KMS-11 (cell line): ENCODE results near the gene TPBGL.

Source experiments
- H2AFZ ChIP-seq: fragments of 200-600 bp; sonication (generic); 2 replicates; pipeline ENCODE4 v1.6.1; 2016; ENCODE audit warnings: antibody characterized with exemption, mixed run types, low read depth
- H3K27ac ChIP-seq: fragments of 200-600 bp; sonication (generic); 2 replicates; pipeline ENCODE4 v1.6.1; 2016; ENCODE audit warnings: mild to moderate bottlenecking, mixed run types
- H3K27me3 ChIP-seq: fragments of 200-600 bp; sonication (generic); 2 replicates; pipeline ENCODE4 v1.6.1; 2017; ENCODE audit warnings: mild to moderate bottlenecking, low read depth, mixed run types, moderate library complexity; ENCODE audit not compliant: insufficient read depth
- H3K36me3 ChIP-seq: fragments of 200-600 bp; sonication (generic); 2 replicates; pipeline ENCODE4 v1.6.1; 2017; ENCODE audit warnings: mild to moderate bottlenecking, mixed run types; ENCODE audit not compliant: insufficient read depth
- H3K4me1 ChIP-seq: fragments of 200-600 bp; sonication (generic); 2 replicates; pipeline ENCODE4 v1.6.1; 2016; ENCODE audit warnings: mild to moderate bottlenecking, low read depth, mixed run types; ENCODE audit not compliant: poor library complexity, severe bottlenecking
- H3K4me2 ChIP-seq: fragments of 200-600 bp; sonication (generic); 2 replicates; pipeline ENCODE4 v1.7.0; 2016; ENCODE audit warnings: mild to moderate bottlenecking, mixed run types
- H3K4me3 ChIP-seq: fragments of 200-600 bp; sonication (generic); IDR thresholded peaks from 2 replicates; pipeline ENCODE4 v1.6.1; 2017; ENCODE audit warnings: low read depth, low read length, mixed read lengths; ENCODE audit not compliant: insufficient read depth
- H3K79me2 ChIP-seq: fragments of 200-600 bp; sonication (generic); 2 replicates; pipeline ENCODE4 v1.6.1; 2016; ENCODE audit warnings: low read depth, mixed run types; ENCODE audit not compliant: insufficient read depth
- H3K9ac ChIP-seq: fragments of 200-600 bp; sonication (generic); 2 replicates; pipeline ENCODE4 v1.6.1; 2016; ENCODE audit warnings: mild to moderate bottlenecking, mixed run types
- H4K20me1 ChIP-seq: fragments of 200-600 bp; sonication (generic); 2 replicates; pipeline ENCODE4 v1.6.1; 2016; ENCODE audit warnings: mild to moderate bottlenecking, mixed run types; ENCODE audit not compliant: insufficient read depth
- CTCF ChIP-seq: fragments of 200-600 bp; sonication (generic); conservative IDR thresholded peaks from 2 replicates; pipeline ENCODE4 v1.6.1; 2017; ENCODE audit warnings: low read depth, mild to moderate bottlenecking, antibody characterized with exemption, low read length, moderate library complexity, mixed read lengths

The TPBGL gene

DNA sequence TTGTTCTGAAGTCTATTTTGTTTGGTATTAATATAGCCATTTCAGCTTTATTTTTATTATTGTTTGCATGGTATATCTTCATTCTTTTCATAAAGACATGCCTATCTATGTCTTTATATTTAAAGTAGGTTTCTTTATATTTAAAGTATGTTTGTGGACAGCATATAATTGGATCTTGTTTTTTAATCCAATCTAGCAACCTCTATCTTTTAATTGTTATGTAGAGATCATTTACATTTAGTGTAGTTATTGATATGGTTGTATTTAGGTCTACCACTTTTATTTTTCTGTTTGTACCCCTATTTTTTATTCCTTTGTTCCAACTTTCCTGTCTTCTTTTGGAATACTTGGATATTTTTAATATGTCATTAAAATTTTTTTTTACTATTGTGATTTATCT is 13.8 kb downstream of the TPBGL start:
- Histone ChIP-seq H3K4me1 (no peaks in the 10 kb centered on the region), H3K79me2 (no peaks in the 10 kb centered on the region), H3K4me2 (no peak overlapping the region), H3K27me3 (no peaks in the 10 kb centered on the region), H3K4me3 (no peak overlapping the region), H3K9ac (no peak overlapping the region), H3K36me3 (no peaks in the 10 kb centered on the region), H3K27ac (no peak overlapping the region), H2AFZ (no peak overlapping the region), H4K20me1 (no peaks in the 10 kb centered on the region)
- TF ChIP-seq CTCF = no peak

DNA sequence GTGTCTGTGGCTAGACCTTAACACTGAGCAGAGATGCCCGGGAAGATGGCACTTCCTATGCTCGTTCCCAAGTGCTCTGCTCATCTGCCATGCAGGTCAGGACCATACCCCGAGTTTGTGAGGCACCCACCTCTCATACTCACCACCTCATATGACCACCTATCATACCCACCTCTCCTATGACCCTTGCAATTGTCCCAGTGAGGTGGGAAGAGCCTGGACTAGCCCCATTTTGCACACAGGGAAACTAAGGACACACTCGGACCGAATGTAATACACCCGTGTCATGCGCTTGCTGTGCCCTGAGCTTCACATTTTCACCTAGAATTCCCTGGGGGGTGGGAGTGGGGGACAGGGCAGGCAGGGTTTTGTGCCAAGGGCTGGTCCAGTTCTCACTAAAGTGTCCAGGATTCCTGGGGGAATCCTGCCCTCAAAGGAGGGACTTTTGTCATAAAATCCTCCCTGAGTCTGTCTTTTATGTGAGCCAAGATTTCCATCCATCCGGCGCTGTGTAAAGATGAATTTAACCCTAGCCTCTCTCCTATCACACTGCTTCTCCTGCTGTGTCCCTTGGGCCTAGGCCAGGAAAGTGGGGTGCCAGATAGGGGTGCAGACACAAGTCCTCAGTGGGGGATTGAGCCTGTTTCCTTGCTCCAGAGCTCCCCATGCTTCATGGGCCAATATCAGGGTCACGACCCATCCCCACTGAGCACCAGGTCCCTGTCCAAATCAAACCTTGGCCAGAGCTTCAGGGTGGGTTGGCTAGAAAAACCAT is 20.0 kb downstream of the TPBGL start:
- no peaks in the 10 kb centered on the region for H4K20me1 ChIP-seq
- no peak overlapping the region for H2AFZ ChIP-seq
- no peaks in the 10 kb centered on the region for H3K36me3 ChIP-seq
- no peak overlapping the region for H3K4me3 ChIP-seq
- peaks cover 6% of the 10 kb centered on the region for H3K4me1 ChIP-seq
- H3K27ac ChIP-seq = no peak overlapping the region
- TF ChIP-seq CTCF = no peak
- H3K4me2 ChIP-seq = no peak overlapping the region
- no peak overlapping the region for H3K9ac ChIP-seq
- H3K27me3 ChIP-seq = no peaks in the 10 kb centered on the region
- no peaks in the 10 kb centered on the region for H3K79me2 ChIP-seq

DNA sequence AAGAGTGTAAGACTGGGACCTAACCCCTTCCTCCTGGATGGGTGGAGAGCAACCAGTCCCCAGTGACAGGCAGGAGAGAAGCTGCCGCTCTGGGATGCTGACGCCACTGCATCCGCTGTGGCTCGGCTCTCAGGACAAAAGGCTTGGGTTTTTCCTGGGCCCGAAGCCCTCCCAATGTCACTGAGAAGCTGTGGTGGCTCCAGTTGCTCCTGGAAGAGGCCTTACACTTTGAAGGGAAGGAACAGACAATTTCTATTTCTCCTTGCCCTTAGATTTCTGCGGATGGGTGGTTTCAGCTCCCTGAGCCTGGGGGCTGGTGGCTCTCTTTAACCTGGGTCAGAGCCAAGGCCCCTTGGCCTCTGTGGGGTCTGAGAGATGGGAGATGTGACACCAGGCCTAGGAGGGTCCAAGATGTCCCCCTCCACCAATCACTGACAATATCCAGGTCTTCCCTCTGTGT is 21.4 kb downstream of the TPBGL start:
- Histone ChIP-seq H3K36me3 (no peaks in the 10 kb centered on the region), H2AFZ (no peak overlapping the region), H3K9ac (no peak overlapping the region), H3K27ac (no peak overlapping the region), H3K4me1 (peaks cover 6% of the 10 kb centered on the region), H3K4me3 (no peak overlapping the region), H3K79me2 (no peaks in the 10 kb centered on the region), H4K20me1 (no peaks in the 10 kb centered on the region), H3K27me3 (no peaks in the 10 kb centered on the region), H3K4me2 (no peak overlapping the region)
- TF ChIP-seq CTCF = no peak

DNA sequence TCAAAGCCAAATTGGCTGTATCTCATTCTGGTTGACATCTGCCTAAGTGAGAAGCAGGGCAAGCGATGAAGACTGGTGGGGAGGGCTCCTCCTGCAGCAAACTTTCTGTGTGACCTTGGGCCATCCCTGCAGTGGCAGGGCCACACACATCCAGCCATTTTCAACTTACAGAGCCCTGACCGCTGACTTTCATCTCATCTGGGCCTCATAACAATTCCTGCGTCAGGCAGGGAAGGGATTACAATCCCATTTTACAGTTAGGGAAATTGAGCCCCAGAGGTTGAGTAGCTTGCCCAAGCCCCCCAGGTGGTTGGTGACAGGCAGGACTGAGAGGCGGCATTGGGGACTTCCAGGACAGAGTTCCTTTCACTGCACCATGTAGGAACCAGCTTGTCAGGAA is 21.9 kb downstream of the TPBGL start:
- no peaks in the 10 kb centered on the region for H3K79me2 ChIP-seq
- H3K27me3 ChIP-seq = no peaks in the 10 kb centered on the region
- no peak overlapping the region for H3K9ac ChIP-seq
- no peak overlapping the region for H3K27ac ChIP-seq
- no peak for TF ChIP-seq CTCF
- no peaks in the 10 kb centered on the region for H4K20me1 ChIP-seq
- no peak overlapping the region for H3K4me3 ChIP-seq
- peaks cover 6% of the 10 kb centered on the region for H3K4me1 ChIP-seq
- no peaks in the 10 kb centered on the region for H3K36me3 ChIP-seq
- H2AFZ ChIP-seq = no peak overlapping the region
- H3K4me2 ChIP-seq = no peak overlapping the region
